ENCODE data around the gene CRB2.

CRB2 gene

DNA sequence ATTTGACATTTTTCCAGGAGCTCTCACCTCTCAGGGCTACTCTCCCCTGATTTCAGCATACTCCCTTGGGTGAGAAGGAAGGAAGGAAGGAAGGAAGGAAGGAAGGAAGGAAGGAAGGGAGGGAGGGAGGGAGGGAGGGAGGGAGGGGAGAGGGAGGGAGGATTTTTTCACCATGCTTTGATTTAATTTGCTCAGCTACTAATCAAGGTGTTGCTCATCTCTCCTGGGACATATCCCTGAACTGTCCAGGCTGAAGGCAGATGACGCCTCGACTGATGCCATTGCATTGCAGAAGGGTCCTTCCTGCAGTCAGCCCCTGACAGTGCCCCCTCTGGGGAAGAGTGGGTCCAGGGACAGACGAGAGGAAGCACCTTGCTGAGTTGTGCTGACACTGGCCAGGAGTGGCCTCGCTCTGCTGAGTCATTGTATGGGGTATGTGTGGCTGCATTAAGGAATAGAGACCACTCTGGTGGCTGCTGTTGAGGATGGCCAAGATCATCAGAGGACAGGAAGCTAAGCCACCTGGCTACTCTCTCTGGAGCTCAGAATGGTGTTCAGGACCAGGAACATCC, 43.6 kb upstream of the CRB2 start:
- Histone ChIP-seq H2BK12ac (ENCODE audit: low read length) (peak overlapping the region; percentile 84), H2BK15ac (ENCODE audit: low read length) (peak overlapping the region; percentile 85), H3K79me1 (ENCODE audit: low read depth, low read length) (no peaks in the 10 kb centered on the region), H4K8ac (ENCODE audit: low read depth, low read length) (peak overlapping the region; percentile 1), H3K18ac (ENCODE audit: low read length) (peak overlapping the region; percentile 19), H3K4me1 (ENCODE audit: control insufficient read depth in 2 of 2, insufficient read depth in 1 of 2, low read depth in 1 of 2, low read length in 2 of 2) (peaks cover 3 to 9% of the 10 kb centered on the region in 2 donors), H2BK120ac (ENCODE audit: low read depth, low read length) (no peak overlapping the region), H2AFZ (ENCODE audit: low read length) (no peak overlapping the region), H2AK5ac (ENCODE audit: low read depth, low read length) (peak overlapping the region; percentile 88), H2BK5ac (ENCODE audit: low read length) (peak overlapping the region; percentile 75), H3K4ac (ENCODE audit: low read length) (no peak overlapping the region), H4K91ac (ENCODE audit: low read depth, low read length, poor library complexity) (no peak overlapping the region), H3K36me3 (replicated peaks in 1 of 2; ENCODE audit: control insufficient read depth in 2 of 2, insufficient read depth in 2 of 2, low read length in 2 of 2) (no peaks in the 10 kb centered on the region), H3K23ac (ENCODE audit: low read depth, low read length, poor library complexity) (peak overlapping the region; percentile 43), H3K4me3 (ENCODE audit: low read length in 2 of 2) (no peak overlapping the region), H3K9me3 (replicated peaks in 1 of 2; ENCODE audit: control insufficient read depth in 2 of 2, insufficient read depth in 1 of 2, low read depth in 1 of 2, low read length in 2 of 2) (no peaks in the 10 kb centered on the region), H3K4me2 (ENCODE audit: insufficient read depth, low read length, poor library complexity, severe bottlenecking) (no peak overlapping the region), H3K27me3 (ENCODE audit: control insufficient read depth in 3 of 3, insufficient read depth in 3 of 3, low read depth in 1 of 3, low read length in 3 of 3) (no peaks in the 10 kb centered on the region), H3K27ac (replicated peaks; ENCODE audit: low read length) (no peak overlapping the region), H3K9ac (ENCODE audit: low read depth, low read length, poor library complexity) (no peak overlapping the region), H3K14ac (ENCODE audit: low read length) (no peak overlapping the region)
- DNase-seq (ENCODE audit: low spot score) = no peak
- no CpG with 5 or more reads among the region's 4 CpGs for WGBS, 2 donors (ENCODE audit: extremely low coverage in 2 of 2, insufficient read length in 2 of 2, insufficient replicate concordance in 1 of 2)

- DNase-seq (ENCODE audit: low spot score) = no peak
These were observed 41.4 kb upstream of the CRB2 start for GRCh38 chr9:123314617-123315016.

GRCh38 chr9:123315635-123316034, 40.4 kb upstream of the CRB2 start:
- peaks cover 3 to 9% of the 10 kb centered on the region in 2 donors for H3K4me1 ChIP-seq (ENCODE audit: control insufficient read depth in 2 of 2, insufficient read depth in 1 of 2, low read depth in 1 of 2, low read length in 2 of 2)

More at GRCh38 chr9:123314617-123315016, 41.4 kb upstream of the CRB2 start:
- H3K23ac ChIP-seq (ENCODE audit: low read depth, low read length, poor library complexity) = no peak overlapping the region
- peak overlapping the region; percentile 6 for H2BK5ac ChIP-seq (ENCODE audit: low read length)
- H4K91ac ChIP-seq (ENCODE audit: low read depth, low read length, poor library complexity) = no peak overlapping the region
- no peak overlapping the region for H4K8ac ChIP-seq (ENCODE audit: low read depth, low read length)
- H2BK15ac ChIP-seq (ENCODE audit: low read length) = no peak overlapping the region
- H2BK12ac ChIP-seq (ENCODE audit: low read length) = no peak overlapping the region
- H2AK5ac ChIP-seq (ENCODE audit: low read depth, low read length) = no peak overlapping the region
- no peak overlapping the region for H3K9ac ChIP-seq (ENCODE audit: low read depth, low read length, poor library complexity)
- H3K4me2 ChIP-seq (ENCODE audit: insufficient read depth, low read length, poor library complexity, severe bottlenecking) = no peak overlapping the region
- no peak overlapping the region for H3K14ac ChIP-seq (ENCODE audit: low read length)
- no peak overlapping the region for H2AFZ ChIP-seq (ENCODE audit: low read length)
- H3K4me1 ChIP-seq (ENCODE audit: control insufficient read depth in 2 of 2, insufficient read depth in 1 of 2, low read depth in 1 of 2, low read length in 2 of 2) = peaks cover 3 to 9% of the 10 kb centered on the region in 2 donors
- no peaks in the 10 kb centered on the region for H3K79me1 ChIP-seq (ENCODE audit: low read depth, low read length)
- no peaks in the 10 kb centered on the region for H3K36me3 ChIP-seq (replicated peaks in 1 of 2; ENCODE audit: control insufficient read depth in 2 of 2, insufficient read depth in 2 of 2, low read length in 2 of 2)
- no peak overlapping the region for H3K4me3 ChIP-seq (ENCODE audit: low read length in 2 of 2)
- no peak overlapping the region for H3K18ac ChIP-seq (ENCODE audit: low read length)
- H3K4ac ChIP-seq (ENCODE audit: low read length) = no peak overlapping the region
- H2BK120ac ChIP-seq (ENCODE audit: low read depth, low read length) = no peak overlapping the region
- WGBS, 2 donors (ENCODE audit: extremely low coverage in 2 of 2, insufficient read length in 2 of 2, insufficient replicate concordance in 1 of 2) = no CpG with 5 or more reads among the region's 6 CpGs
- H3K9me3 ChIP-seq (replicated peaks in 1 of 2; ENCODE audit: control insufficient read depth in 2 of 2, insufficient read depth in 1 of 2, low read depth in 1 of 2, low read length in 2 of 2) = no peaks in the 10 kb centered on the region
- H3K27me3 ChIP-seq (ENCODE audit: control insufficient read depth in 3 of 3, insufficient read depth in 3 of 3, low read depth in 1 of 3, low read length in 3 of 3) = peaks cover 0 to 16% (median 0%) of the 10 kb centered on the region in 3 experiments
- no peak overlapping the region for H3K27ac ChIP-seq (replicated peaks; ENCODE audit: low read length)

GRCh38 chr9:123316053-123316718, 39.8 kb upstream of the CRB2 start:
- no peak overlapping the region for H3K4me2 ChIP-seq (ENCODE audit: insufficient read depth, low read length, poor library complexity, severe bottlenecking)
- H3K14ac ChIP-seq (ENCODE audit: low read length) = no peak overlapping the region
- no peak overlapping the region for H2BK15ac ChIP-seq (ENCODE audit: low read length)
- H3K4me3 ChIP-seq (ENCODE audit: low read length in 2 of 2) = no peak overlapping the region
- WGBS, 2 donors (ENCODE audit: extremely low coverage in 2 of 2, insufficient read length in 2 of 2, insufficient replicate concordance in 1 of 2) = no CpG with 5 or more reads among the region's 7 CpGs
- H3K4me1 ChIP-seq (ENCODE audit: control insufficient read depth in 2 of 2, insufficient read depth in 1 of 2, low read depth in 1 of 2, low read length in 2 of 2) = peaks cover 3 to 5% of the 10 kb centered on the region in 2 donors
- H2AK5ac ChIP-seq (ENCODE audit: low read depth, low read length) = no peak overlapping the region
- no peak overlapping the region for H3K9ac ChIP-seq (ENCODE audit: low read depth, low read length, poor library complexity)
- no peak overlapping the region for H4K8ac ChIP-seq (ENCODE audit: low read depth, low read length)
- H2AFZ ChIP-seq (ENCODE audit: low read length) = peak overlapping the region; percentile 56
- H3K9me3 ChIP-seq (replicated peaks in 1 of 2; ENCODE audit: control insufficient read depth in 2 of 2, insufficient read depth in 1 of 2, low read depth in 1 of 2, low read length in 2 of 2) = no peaks in the 10 kb centered on the region
- no peak overlapping the region for H3K18ac ChIP-seq (ENCODE audit: low read length)
- H3K36me3 ChIP-seq (replicated peaks in 1 of 2; ENCODE audit: control insufficient read depth in 2 of 2, insufficient read depth in 2 of 2, low read length in 2 of 2) = no peaks in the 10 kb centered on the region
- no peak overlapping the region for H4K91ac ChIP-seq (ENCODE audit: low read depth, low read length, poor library complexity)
- no peak for DNase-seq (ENCODE audit: low spot score)
- no peak overlapping the region for H2BK12ac ChIP-seq (ENCODE audit: low read length)
- H3K23ac ChIP-seq (ENCODE audit: low read depth, low read length, poor library complexity) = no peak overlapping the region
- H3K27me3 ChIP-seq (ENCODE audit: control insufficient read depth in 3 of 3, insufficient read depth in 3 of 3, low read depth in 1 of 3, low read length in 3 of 3) = peaks cover 0 to 23% (median 0%) of the 10 kb centered on the region in 3 experiments
- no peaks in the 10 kb centered on the region for H3K79me1 ChIP-seq (ENCODE audit: low read depth, low read length)
- H3K27ac ChIP-seq (replicated peaks; ENCODE audit: low read length) = no peak overlapping the region
- H2BK120ac ChIP-seq (ENCODE audit: low read depth, low read length) = no peak overlapping the region
- no peak overlapping the region for H3K4ac ChIP-seq (ENCODE audit: low read length)
- H2BK5ac ChIP-seq (ENCODE audit: low read length) = no peak overlapping the region

More at GRCh38 chr9:123315635-123316034, 40.4 kb upstream of the CRB2 start:
- H3K9ac ChIP-seq (ENCODE audit: low read depth, low read length, poor library complexity) = no peak overlapping the region
- no peak overlapping the region for H4K91ac ChIP-seq (ENCODE audit: low read depth, low read length, poor library complexity)
- H3K18ac ChIP-seq (ENCODE audit: low read length) = no peak overlapping the region
- H2BK120ac ChIP-seq (ENCODE audit: low read depth, low read length) = no peak overlapping the region
- H2AK5ac ChIP-seq (ENCODE audit: low read depth, low read length) = no peak overlapping the region
- no peak overlapping the region for H3K4me3 ChIP-seq (ENCODE audit: low read length in 2 of 2)
- no peak overlapping the region for H2AFZ ChIP-seq (ENCODE audit: low read length)
- H3K23ac ChIP-seq (ENCODE audit: low read depth, low read length, poor library complexity) = no peak overlapping the region
- no peak for DNase-seq (ENCODE audit: low spot score)
- H3K79me1 ChIP-seq (ENCODE audit: low read depth, low read length) = no peaks in the 10 kb centered on the region
- no peak overlapping the region for H3K27ac ChIP-seq (replicated peaks; ENCODE audit: low read length)
- no peaks in the 10 kb centered on the region for H3K9me3 ChIP-seq (replicated peaks in 1 of 2; ENCODE audit: control insufficient read depth in 2 of 2, insufficient read depth in 1 of 2, low read depth in 1 of 2, low read length in 2 of 2)
- no peak overlapping the region for H2BK15ac ChIP-seq (ENCODE audit: low read length)
- H2BK12ac ChIP-seq (ENCODE audit: low read length) = no peak overlapping the region
- H3K36me3 ChIP-seq (replicated peaks in 1 of 2; ENCODE audit: control insufficient read depth in 2 of 2, insufficient read depth in 2 of 2, low read length in 2 of 2) = no peaks in the 10 kb centered on the region
- H2BK5ac ChIP-seq (ENCODE audit: low read length) = no peak overlapping the region
- no peak overlapping the region for H3K14ac ChIP-seq (ENCODE audit: low read length)
- H3K4ac ChIP-seq (ENCODE audit: low read length) = no peak overlapping the region
- no peak overlapping the region for H4K8ac ChIP-seq (ENCODE audit: low read depth, low read length)
- peaks cover 0 to 21% (median 0%) of the 10 kb centered on the region in 3 experiments for H3K27me3 ChIP-seq (ENCODE audit: control insufficient read depth in 3 of 3, insufficient read depth in 3 of 3, low read depth in 1 of 3, low read length in 3 of 3)
- no CpG with 5 or more reads among the region's 2 CpGs for WGBS, 2 donors (ENCODE audit: extremely low coverage in 2 of 2, insufficient read length in 2 of 2, insufficient replicate concordance in 1 of 2)
- H3K4me2 ChIP-seq (ENCODE audit: insufficient read depth, low read length, poor library complexity, severe bottlenecking) = no peak overlapping the region

Measured in neuronal stem cell (in vitro differentiated cells).